SK-N-SH treated with all-trans-retinoic acid at 6 μM for 48 hours (cell line): ENCODE results near the gene UGT1A3.

ENCODE experiments used
- BACH2 ChIP-seq: fragments of 250-450 bp; sonication (Bioruptor Pico); IDR thresholded peaks from 2 replicates; pipeline ENCODE4 v1.9.0; 2021; ENCODE audit warnings: mild to moderate bottlenecking, borderline replicate concordance
- CSDC2 ChIP-seq: fragments of 250-450 bp; sonication (Bioruptor Pico); IDR thresholded peaks from 2 replicates; pipeline ENCODE4 v1.5.0; 2020; ENCODE audit warnings: mild to moderate bottlenecking, moderate library complexity
- OSR1 ChIP-seq: fragments of 250-450 bp; sonication (Bioruptor Pico); IDR thresholded peaks from 2 replicates; pipeline ENCODE4 v1.8.0; 2022; ENCODE audit warnings: moderate library complexity, mild to moderate bottlenecking, inconsistent platforms
- PATZ1 ChIP-seq: fragments of 250-450 bp; sonication (Bioruptor Pico); IDR thresholded peaks from 2 replicates; pipeline ENCODE4 v1.8.0; 2020; ENCODE audit warnings: mild to moderate bottlenecking, moderate library complexity, borderline replicate concordance
- PPARA ChIP-seq: fragments of 250-450 bp; sonication (Bioruptor Pico); IDR thresholded peaks from 2 replicates; pipeline ENCODE4 v1.5.0; 2020; ENCODE audit warnings: mild to moderate bottlenecking, borderline replicate concordance
- RARB ChIP-seq: fragments of 250-450 bp; sonication (Bioruptor Pico); IDR thresholded peaks from 2 replicates; pipeline ENCODE4 v1.8.0; 2021; ENCODE audit warnings: mild to moderate bottlenecking, moderate library complexity
- ZC3H10 ChIP-seq: fragments of 250-450 bp; sonication (Bioruptor Pico); IDR thresholded peaks from 2 replicates; pipeline ENCODE4 v1.5.1; 2021; ENCODE audit warnings: mild to moderate bottlenecking, moderate library complexity
- ZFP3 ChIP-seq: fragments of 250-450 bp; sonication (Bioruptor Pico); IDR thresholded peaks from 2 replicates; pipeline ENCODE4 v1.5.0; 2020; ENCODE audit warnings: mild to moderate bottlenecking, moderate library complexity

- TF ChIP-seq RARB (CRISPR knock-in tag): no peak
- no peak for TF ChIP-seq ZC3H10 (CRISPR knock-in tag)
- no peak for TF ChIP-seq PATZ1 (CRISPR knock-in tag)
- no peak for TF ChIP-seq CSDC2 (CRISPR knock-in tag)
- no peak for TF ChIP-seq ZFP3 (CRISPR knock-in tag)
- TF ChIP-seq BACH2 (CRISPR knock-in tag): no peak
- TF ChIP-seq OSR1: no peak
- TF ChIP-seq PPARA (CRISPR knock-in tag): no peak
Measured at GRCh38 chr2:233693963-233694362, 34.9 kb upstream of the UGT1A3 start.
